HEK293T (cell line): ENCODE data around the gene GPR62.

Source experiments
- ARNT ChIP-seq: fragments of 450-650 bp; IDR thresholded peaks from 2 replicates; pipeline ENCODE4 v1.6.1; 2017; ENCODE audit warnings: mild to moderate bottlenecking
- BHLHE40 ChIP-seq: fragments of 450-650 bp; IDR thresholded peaks from 2 replicates; pipeline ENCODE4 v1.6.1; 2016; ENCODE audit warnings: mild to moderate bottlenecking, moderate library complexity, borderline replicate concordance
- ELF4 ChIP-seq: fragments of 450-650 bp; IDR thresholded peaks from 2 replicates; pipeline ENCODE4 v1.6.1; 2017; ENCODE audit warnings: antibody characterized with exemption
- FOXK2 ChIP-seq: fragments of 450-650 bp; IDR thresholded peaks from 2 replicates; pipeline ENCODE4 v1.6.1; 2016; ENCODE audit warnings: mild to moderate bottlenecking
- L3MBTL2 ChIP-seq: fragments of 450-650 bp; conservative IDR thresholded peaks from 2 replicates; pipeline ENCODE4 v1.6.1; 2016; ENCODE audit warnings: mild to moderate bottlenecking
- LEF1 ChIP-seq: fragments of 450-650 bp; IDR thresholded peaks from 2 replicates; pipeline ENCODE4 v1.6.1; 2017; ENCODE audit warnings: mild to moderate bottlenecking, borderline replicate concordance
- NFRKB ChIP-seq: fragments of 450-650 bp; IDR thresholded peaks from 2 replicates; pipeline ENCODE4 v1.6.1; 2016; ENCODE audit warnings: mild to moderate bottlenecking, moderate library complexity
- PKNOX1 ChIP-seq: fragments of 450-650 bp; IDR thresholded peaks from 2 replicates; pipeline ENCODE4 v1.6.1; 2016
- SP1 ChIP-seq: fragments of 450-650 bp; IDR thresholded peaks from 2 replicates; pipeline ENCODE4 v1.6.1; 2017
- SUZ12 ChIP-seq: fragments of 450-650 bp; IDR thresholded peaks from 2 replicates; pipeline ENCODE4 v1.6.1; 2016; ENCODE audit warnings: mild to moderate bottlenecking
- TARDBP ChIP-seq: fragments of 450-650 bp; IDR thresholded peaks from 2 replicates; pipeline ENCODE4 v1.6.1; 2016
- ZNF384 ChIP-seq: fragments of 450-650 bp; IDR thresholded peaks from 2 replicates; pipeline ENCODE4 v1.6.1; 2016

GRCh38 chr3:51992017-51992682 lies 37.0 kb downstream of the GPR62 start:
- TF ChIP-seq SP1 (no peak), ELF4 (no peak; the same call in 1 of the 2 replicates), TARDBP (no peak), LEF1 (no peak), L3MBTL2 (no peak), PKNOX1 (no peak), ARNT (no peak), NFRKB (no peak), BHLHE40 (no peak; the same call in 1 of the 2 replicates), SUZ12 (no peak), ZNF384 (no peak), FOXK2 (no peak)
